Activated T-cell treated with anti-CD3 and anti-CD28 coated beads for 1 hour (primary cell): ENCODE data around the gene SMCO4.
A peak's percentile ranks its signal among the peaks of the same experiment; 100 is the strongest.
"Not testable (repeated sequence)": the region's sequence is repeated elsewhere in the genome, so short reads cannot be mapped to it uniquely, and the experiment has no call there.

Experiments
- DNase-seq: peaks from one replicate; pipeline ENCODE4 v3.0.0-alpha.2; 2020; ENCODE audit warnings: low read depth

Gene SMCO4

GRCh38 chr11:93543292-93543977 is at the start of gene SMCO4:
TSS of gene SMCO4 (minus strand) at chr11:93543391. CDS start at chr11:93479189, 64,202 bp downstream.
- DNase-seq, result peak; percentile 46

GRCh38 chr11:93591247-93591898 is 48.2 kb upstream of the SMCO4 start:
- no peak for DNase-seq

- no peak for DNase-seq
Measured at GRCh38 chr11:93589347-93589746, 46.2 kb upstream of the SMCO4 start.

GRCh38 chr11:93587858-93588581 is 44.8 kb upstream of the SMCO4 start:
- DNase-seq, result no peak

- DNase-seq, result not testable (repeated sequence)
Measured at GRCh38 chr11:93587425-93587824, 44.2 kb upstream of the SMCO4 start.

- DNase-seq, result no peak
Measured at GRCh38 chr11:93585758-93586157, 42.6 kb upstream of the SMCO4 start.

GRCh38 chr11:93583490-93583889 is 40.3 kb upstream of the SMCO4 start:
- DNase-seq, result no peak

GRCh38 chr11:93579187-93579751 is 36.1 kb upstream of the SMCO4 start:
- no peak for DNase-seq

GRCh38 chr11:93577286-93577685 is 34.1 kb upstream of the SMCO4 start:
- DNase-seq, result no peak

- DNase-seq, result not testable (repeated sequence)
Measured at GRCh38 chr11:93576870-93577269, 33.7 kb upstream of the SMCO4 start.

GRCh38 chr11:93574638-93575220 is 31.5 kb upstream of the SMCO4 start:
- DNase-seq, result no peak

- no peak for DNase-seq
Measured at GRCh38 chr11:93573184-93573583, 30.0 kb upstream of the SMCO4 start.

- DNase-seq, result no peak
Measured at GRCh38 chr11:93572621-93573020, 29.4 kb upstream of the SMCO4 start.

- no peak for DNase-seq
Measured at GRCh38 chr11:93572171-93572570, 29.0 kb upstream of the SMCO4 start.

GRCh38 chr11:93571612-93572011 is 28.4 kb upstream of the SMCO4 start:
- no peak for DNase-seq

GRCh38 chr11:93570759-93571413 is 27.7 kb upstream of the SMCO4 start:
- no peak for DNase-seq

GRCh38 chr11:93569496-93569895 is 26.3 kb upstream of the SMCO4 start:
- DNase-seq, result no peak

GRCh38 chr11:93568726-93569125 is 25.5 kb upstream of the SMCO4 start:
- no peak for DNase-seq

GRCh38 chr11:93567401-93567895 is 24.3 kb upstream of the SMCO4 start:
- DNase-seq, result no peak

GRCh38 chr11:93564895-93565294 is 21.7 kb upstream of the SMCO4 start:
- no peak for DNase-seq

- DNase-seq, result no peak
Measured at GRCh38 chr11:93563857-93564256, 20.7 kb upstream of the SMCO4 start.
